GM20000 (cell line): ENCODE data around the gene C1orf159.
"Not testable (repeated sequence)": the region's sequence is repeated elsewhere in the genome, so short reads cannot be mapped to it uniquely, and the experiment has no call there.

Experiments used
- DNase-seq: peaks from one replicate; pipeline ENCODE4 v3.0.0; 2012; ENCODE audit warnings: low spot score
- CTCF ChIP-seq: IDR thresholded peaks from 2 replicates; pipeline ENCODE4 v1.5.1; 2012; ENCODE audit warnings: mild to moderate bottlenecking, control low read depth; ENCODE audit errors: extremely low read depth, missing control alignments

The C1orf159 gene

GRCh38 chr1:1156140-1157032 lies 40.5 kb upstream of the C1orf159 start:
- DNase-seq, result no peak
- TF ChIP-seq CTCF, result no peak

- no peak for TF ChIP-seq CTCF
Measured at GRCh38 chr1:1155258-1155657, 39.4 kb upstream of the C1orf159 start.

GRCh38 chr1:1153874-1154273 lies 38.0 kb upstream of the C1orf159 start:
- DNase-seq, result no peak
- no peak for TF ChIP-seq CTCF

More at GRCh38 chr1:1155258-1155657, 39.4 kb upstream of the C1orf159 start:
- no peak for DNase-seq

- not testable (repeated sequence) for DNase-seq
Measured at GRCh38 chr1:1153215-1153614, 37.3 kb upstream of the C1orf159 start.

- DNase-seq, result not testable (repeated sequence)
Measured at GRCh38 chr1:1152431-1152830, 36.5 kb upstream of the C1orf159 start.

- no peak for TF ChIP-seq CTCF
Measured at GRCh38 chr1:1151306-1151705, 35.4 kb upstream of the C1orf159 start.

GRCh38 chr1:1150100-1150499 lies 34.2 kb upstream of the C1orf159 start:
- no peak for TF ChIP-seq CTCF
- DNase-seq, result no peak

More at GRCh38 chr1:1151306-1151705, 35.4 kb upstream of the C1orf159 start:
- no peak for DNase-seq

GRCh38 chr1:1149416-1149815 lies 33.5 kb upstream of the C1orf159 start:
- no peak for DNase-seq
- no peak for TF ChIP-seq CTCF
